ENCODE data around the gene TWF1.
"Not testable (repeated sequence)": the region's sequence is repeated elsewhere in the genome, so short reads cannot be mapped to it uniquely, and the experiment has no call there.

Gene TWF1

DNA sequence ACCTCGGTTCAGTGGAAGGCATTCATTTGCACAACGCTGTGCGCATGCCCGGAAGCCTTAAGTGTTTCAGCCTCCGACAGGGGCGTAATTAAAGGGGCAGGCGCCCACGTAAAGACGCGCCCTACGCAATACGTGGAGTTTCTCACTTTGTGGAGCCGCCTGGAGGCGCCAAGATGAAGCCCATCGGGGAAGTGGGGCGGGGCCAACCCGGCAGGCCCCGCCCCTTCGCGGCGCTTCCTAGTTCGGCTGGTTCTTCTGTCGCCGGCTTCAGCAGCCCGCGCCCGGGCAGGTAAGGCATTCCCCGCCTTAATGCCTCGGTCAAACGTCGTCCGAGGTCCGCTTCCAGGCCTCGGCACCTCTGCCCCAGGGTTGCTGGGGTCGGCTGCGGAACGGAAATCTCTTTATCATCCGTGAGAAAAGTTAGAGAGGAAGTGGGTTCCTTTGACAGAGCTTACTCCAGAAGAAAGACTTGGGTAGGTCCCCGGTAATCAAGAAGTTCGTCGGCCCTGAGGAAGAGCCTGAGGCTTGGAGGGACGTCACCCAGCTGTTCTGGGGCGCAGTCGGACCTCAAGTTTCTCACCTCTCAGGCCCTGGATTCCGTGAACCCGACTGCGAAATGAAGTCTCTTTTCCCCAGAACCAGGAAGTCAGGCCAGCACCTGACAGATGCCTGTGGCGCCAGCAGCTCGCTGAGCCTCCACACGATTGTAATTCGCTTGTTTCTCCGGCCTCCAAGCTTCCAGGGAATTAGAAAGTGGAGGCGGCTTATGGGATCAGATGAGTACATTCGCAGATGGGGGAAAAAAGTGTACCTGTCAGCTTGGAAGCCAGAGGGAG is 47.2 kb downstream of the TWF1 start, which contains the start of the genes IRAK4 and PUS7L:
Gene IRAK4, plus strand, starts transcription at position 224 of the 836 bp plus-strand sequence. CDS start 9,161 bp downstream, outside the sequence.
Gene PUS7L, minus strand, starts transcription at position 63 of the 836 bp plus-strand sequence. CDS start 3,545 bp downstream, outside the sequence.
- Histone ChIP-seq H3K36me3 (ENCODE audit: control insufficient read depth, low read length) (peaks cover 34% of the 10 kb centered on the region), H3K27ac (ENCODE audit: low read depth, low read length) (peak within 1 kb of the TSS; percentile 65), H3K9me2 (replicated peaks; ENCODE audit: control insufficient read depth, low read length) (no peaks in the 10 kb centered on the region), H3K4me2 (ENCODE audit: low read length) (peak within 1 kb of the TSS; percentile 86), H3K4me3 (ENCODE audit: low read length) (peak within 1 kb of the TSS; percentile 86), H3K27me3 (ENCODE audit: control insufficient read depth, low read length) (no peaks in the 10 kb centered on the region), H3K79me2 (ENCODE audit: control insufficient read depth, low read length) (peaks cover 86% of the 10 kb centered on the region), H3K4me1 (ENCODE audit: control insufficient read depth, low read length) (peaks cover 56% of the 10 kb centered on the region), H4K20me1 (ENCODE audit: control insufficient read depth, insufficient read depth, low read depth, low read length) (no peaks in the 10 kb centered on the region), H3K9me3 (ENCODE audit: control insufficient read depth, insufficient read depth, low read length) (no peaks in the 10 kb centered on the region), H3F3A (ENCODE audit: control insufficient read depth, insufficient read depth) (no peaks in the 10 kb centered on the region)
- no peak for TF ChIP-seq EZH2phosphoT487 (IDR thresholded peaks at IDR 0.05; ENCODE audit: borderline replicate concordance, low read length)
- TF ChIP-seq, protein P1, sequence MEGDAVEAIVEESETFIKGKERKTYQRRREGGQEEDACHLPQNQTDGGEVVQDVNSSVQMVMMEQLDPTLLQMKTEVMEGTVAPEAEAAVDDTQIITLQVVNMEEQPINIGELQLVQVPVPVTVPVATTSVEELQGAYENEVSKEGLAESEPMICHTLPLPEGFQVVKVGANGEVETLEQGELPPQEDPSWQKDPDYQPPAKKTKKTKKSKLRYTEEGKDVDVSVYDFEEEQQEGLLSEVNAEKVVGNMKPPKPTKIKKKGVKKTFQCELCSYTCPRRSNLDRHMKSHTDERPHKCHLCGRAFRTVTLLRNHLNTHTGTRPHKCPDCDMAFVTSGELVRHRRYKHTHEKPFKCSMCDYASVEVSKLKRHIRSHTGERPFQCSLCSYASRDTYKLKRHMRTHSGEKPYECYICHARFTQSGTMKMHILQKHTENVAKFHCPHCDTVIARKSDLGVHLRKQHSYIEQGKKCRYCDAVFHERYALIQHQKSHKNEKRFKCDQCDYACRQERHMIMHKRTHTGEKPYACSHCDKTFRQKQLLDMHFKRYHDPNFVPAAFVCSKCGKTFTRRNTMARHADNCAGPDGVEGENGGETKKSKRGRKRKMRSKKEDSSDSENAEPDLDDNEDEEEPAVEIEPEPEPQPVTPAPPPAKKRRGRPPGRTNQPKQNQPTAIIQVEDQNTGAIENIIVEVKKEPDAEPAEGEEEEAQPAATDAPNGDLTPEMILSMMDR (IDR thresholded peaks at IDR 0.05; ENCODE audit: low read depth, low read length, poor library complexity, severe bottlenecking), result peak; percentile 41

DNA sequence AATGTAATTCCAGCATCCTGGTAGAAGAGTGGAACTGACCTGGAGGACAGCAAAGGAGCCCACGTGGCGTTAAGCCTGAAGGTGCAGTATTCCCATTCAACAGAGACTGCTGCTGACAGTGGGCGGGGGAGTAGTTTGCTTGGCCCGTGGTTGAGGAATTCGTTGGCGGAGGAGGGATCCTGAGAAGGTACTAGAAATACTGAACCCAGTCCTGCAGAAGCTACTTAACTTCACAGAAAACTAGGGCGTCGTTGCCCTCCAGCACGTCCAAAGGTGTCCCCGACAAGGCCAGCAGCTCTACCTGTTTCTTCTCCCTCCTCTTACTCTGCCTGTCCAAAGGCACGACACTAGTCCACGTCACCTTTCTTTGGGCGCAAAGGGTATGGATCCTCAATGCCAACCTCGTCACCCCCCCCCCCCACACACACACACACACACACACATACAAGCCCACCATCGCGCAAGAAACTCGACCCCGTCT is 47.8 kb downstream of the TWF1 start:
- H4K20me1 ChIP-seq (ENCODE audit: control insufficient read depth, insufficient read depth, low read depth, low read length), result no peaks in the 10 kb centered on the region
- no peaks in the 10 kb centered on the region for H3K27me3 ChIP-seq (ENCODE audit: control insufficient read depth, low read length)
- H3K4me1 ChIP-seq (ENCODE audit: control insufficient read depth, low read length), result peaks cover 63% of the 10 kb centered on the region
- peaks cover 89% of the 10 kb centered on the region for H3K79me2 ChIP-seq (ENCODE audit: control insufficient read depth, low read length)
- TF ChIP-seq EZH2phosphoT487 (IDR thresholded peaks at IDR 0.05; ENCODE audit: borderline replicate concordance, low read length), result no peak
- TF ChIP-seq, protein P1 (IDR thresholded peaks at IDR 0.05; ENCODE audit: low read depth, low read length, poor library complexity, severe bottlenecking), result no peak
- no peaks in the 10 kb centered on the region for H3K9me2 ChIP-seq (replicated peaks; ENCODE audit: control insufficient read depth, low read length)
- H3K4me2 ChIP-seq (ENCODE audit: low read length), result peak overlapping the region; percentile 86
- peaks cover 37% of the 10 kb centered on the region for H3K36me3 ChIP-seq (ENCODE audit: control insufficient read depth, low read length)
- H3K9me3 ChIP-seq (ENCODE audit: control insufficient read depth, insufficient read depth, low read length), result peaks cover 2% of the 10 kb centered on the region; the same call in 1 of the 2 replicates
- H3F3A ChIP-seq (ENCODE audit: control insufficient read depth, insufficient read depth), result no peaks in the 10 kb centered on the region
- H3K4me3 ChIP-seq (ENCODE audit: low read length), result peak overlapping the region; percentile 86
- H3K27ac ChIP-seq (ENCODE audit: low read depth, low read length), result peak overlapping the region; percentile 16; the same call in 1 of the 2 replicates

DNA sequence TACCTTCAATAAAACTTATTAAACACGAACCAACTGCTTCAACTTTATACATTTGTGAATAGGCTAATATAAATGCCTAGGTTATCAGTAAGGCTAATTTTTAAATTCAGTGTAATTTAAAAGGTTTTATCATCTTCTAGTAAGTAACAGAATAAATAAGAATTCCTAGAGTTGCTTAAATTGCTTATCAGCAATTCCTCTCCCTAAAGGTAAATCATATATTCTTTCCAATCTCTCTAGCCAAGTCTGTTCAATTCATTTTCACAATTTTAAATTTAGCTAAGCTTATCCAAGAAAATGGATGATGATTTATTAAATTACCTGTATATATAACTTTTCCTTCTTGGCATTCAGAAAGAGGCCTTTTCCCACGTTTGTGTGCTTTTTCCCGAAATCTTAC is 52.1 kb downstream of the TWF1 start:
- Histone ChIP-seq H3K27me3 (ENCODE audit: control insufficient read depth, low read length) (no peaks in the 10 kb centered on the region), H3F3A (ENCODE audit: control insufficient read depth, insufficient read depth) (no peaks in the 10 kb centered on the region), H3K4me3 (ENCODE audit: low read length) (peak overlapping the region; percentile 28; the same call in 1 of the 2 replicates), H3K36me3 (ENCODE audit: control insufficient read depth, low read length) (peaks cover 37% of the 10 kb centered on the region), H4K20me1 (ENCODE audit: control insufficient read depth, insufficient read depth, low read depth, low read length) (no peaks in the 10 kb centered on the region), H3K4me2 (ENCODE audit: low read length) (peak overlapping the region; percentile 40), H3K79me2 (ENCODE audit: control insufficient read depth, low read length) (peaks cover 76% of the 10 kb centered on the region), H3K9me3 (ENCODE audit: control insufficient read depth, insufficient read depth, low read length) (peaks cover 7% of the 10 kb centered on the region; the same call in 1 of the 2 replicates), H3K27ac (ENCODE audit: low read depth, low read length) (no peak overlapping the region), H3K9me2 (replicated peaks; ENCODE audit: control insufficient read depth, low read length) (no peaks in the 10 kb centered on the region), H3K4me1 (ENCODE audit: control insufficient read depth, low read length) (peaks cover 44% of the 10 kb centered on the region)
- no peak for TF ChIP-seq EZH2phosphoT487 (IDR thresholded peaks at IDR 0.05; ENCODE audit: borderline replicate concordance, low read length)
- TF ChIP-seq, protein P1 (IDR thresholded peaks at IDR 0.05; ENCODE audit: low read depth, low read length, poor library complexity, severe bottlenecking), result no peak

DNA sequence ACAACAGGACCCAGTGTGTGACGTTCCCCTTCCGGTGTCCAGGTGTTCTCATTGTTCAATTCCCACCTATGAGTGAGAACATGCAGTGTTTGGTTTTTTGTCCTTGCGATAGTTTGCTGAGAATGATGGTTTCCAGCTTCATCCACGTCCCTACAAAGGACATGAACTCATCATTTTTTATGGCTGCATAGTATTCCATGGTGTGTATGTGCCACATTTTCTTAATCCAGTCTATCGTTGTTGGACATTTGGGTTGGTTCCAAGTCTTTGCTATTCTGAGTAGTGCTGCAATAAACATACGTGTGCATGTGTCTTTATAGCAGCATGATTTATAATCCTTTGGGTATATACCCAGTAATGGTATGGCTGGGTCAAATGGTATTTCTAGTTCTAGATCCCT is 54.8 kb downstream of the TWF1 start:
- Histone ChIP-seq H3K4me1 (ENCODE audit: control insufficient read depth, low read length) (peaks cover 29% of the 10 kb centered on the region), H3K36me3 (ENCODE audit: control insufficient read depth, low read length) (peaks cover 36% of the 10 kb centered on the region), H3K79me2 (ENCODE audit: control insufficient read depth, low read length) (peaks cover 53% of the 10 kb centered on the region)
- H3K4me2 ChIP-seq (ENCODE audit: low read length); H3K9me2 ChIP-seq (replicated peaks; ENCODE audit: control insufficient read depth, low read length); H3K9me3 ChIP-seq (ENCODE audit: control insufficient read depth, insufficient read depth, low read length); H4K20me1 ChIP-seq (ENCODE audit: control insufficient read depth, insufficient read depth, low read depth, low read length); H3K27me3 ChIP-seq (ENCODE audit: control insufficient read depth, low read length); H3F3A ChIP-seq (ENCODE audit: control insufficient read depth, insufficient read depth); H3K4me3 ChIP-seq (ENCODE audit: low read length); H3K27ac ChIP-seq (ENCODE audit: low read depth, low read length): not testable (repeated sequence)
